ENCODE measurements around the gene BMP15.

Gene BMP15

DNA sequence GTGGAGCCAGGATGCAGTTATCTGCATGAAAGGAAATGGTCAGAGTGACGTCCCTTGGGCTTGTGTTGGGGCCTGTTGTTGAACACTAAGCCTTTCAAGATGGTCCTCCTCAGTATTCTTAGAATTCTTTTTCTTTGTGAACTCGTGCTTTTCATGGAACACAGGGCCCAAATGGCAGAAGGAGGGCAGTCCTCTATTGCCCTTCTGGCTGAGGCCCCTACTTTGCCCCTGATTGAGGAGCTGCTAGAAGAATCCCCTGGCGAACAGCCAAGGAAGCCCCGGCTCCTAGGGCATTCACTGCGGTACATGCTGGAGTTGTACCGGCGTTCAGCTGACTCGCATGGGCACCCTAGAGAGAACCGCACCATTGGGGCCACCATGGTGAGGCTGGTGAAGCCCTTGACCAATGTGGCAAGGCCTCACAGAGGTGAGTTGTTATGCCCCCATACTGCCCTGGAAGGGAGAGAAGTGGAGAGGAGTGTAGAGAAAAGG, at the start of gene BMP15:
BMP15 (plus strand) TSS at position 51 of the 492 bp plus-strand sequence; CDS start at position 100, 49 bp downstream.
- Histone ChIP-seq H3K27me3 (ENCODE audit: control insufficient read depth in 1 of 2, insufficient read depth in 2 of 2, low read length in 2 of 2) (peaks cover 3 to 8% of the 10 kb centered on the region in 2 donors), H3K9me3 (ENCODE audit: low read length) (no peaks in the 10 kb centered on the region), H3K4me1 (ENCODE audit: insufficient read depth, low read length) (no peaks in the 10 kb centered on the region), H3K36me3 (ENCODE audit: insufficient read depth, low read length) (no peaks in the 10 kb centered on the region), H3K27ac (ENCODE audit: low read depth, low read length) (no peak within 1 kb of the TSS), H3K9ac (ENCODE audit: low read length) (no peak within 1 kb of the TSS), H3K4me3 (ENCODE audit: low read depth in 1 of 2, low read length in 2 of 2) (no peak within 1 kb of the TSS)

DNA sequence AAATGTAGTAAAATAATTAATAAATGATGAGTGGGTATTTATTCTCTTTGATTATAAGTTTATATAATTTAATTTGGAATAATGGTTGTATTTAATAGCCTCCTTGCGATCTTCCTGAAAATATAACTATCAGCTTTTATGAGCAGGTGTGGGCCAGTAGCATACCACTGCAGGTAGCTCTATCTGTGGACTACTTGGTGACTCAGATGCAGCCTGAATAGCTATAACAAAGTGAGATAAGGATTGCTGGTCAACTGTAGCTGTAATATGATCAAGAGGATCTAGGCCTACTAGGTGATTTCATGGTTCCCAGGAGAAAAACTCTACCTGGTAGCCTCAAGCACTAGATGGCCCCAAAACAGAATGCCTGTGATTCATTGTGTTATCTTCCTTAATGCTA, 47.1 kb upstream of the BMP15 start:
- Histone ChIP-seq H3K4me3 (ENCODE audit: low read depth in 1 of 2, low read length in 2 of 2) (no peak overlapping the region), H3K27ac (ENCODE audit: low read depth, low read length) (no peak overlapping the region), H3K9me3 (ENCODE audit: low read length) (no peaks in the 10 kb centered on the region), H3K9ac (ENCODE audit: low read length) (no peak overlapping the region), H3K27me3 (ENCODE audit: control insufficient read depth in 1 of 2, insufficient read depth in 2 of 2, low read length in 2 of 2) (peaks cover 0 to 8% of the 10 kb centered on the region in 2 donors), H3K4me1 (ENCODE audit: insufficient read depth, low read length) (no peaks in the 10 kb centered on the region), H3K36me3 (ENCODE audit: insufficient read depth, low read length) (no peaks in the 10 kb centered on the region)

DNA sequence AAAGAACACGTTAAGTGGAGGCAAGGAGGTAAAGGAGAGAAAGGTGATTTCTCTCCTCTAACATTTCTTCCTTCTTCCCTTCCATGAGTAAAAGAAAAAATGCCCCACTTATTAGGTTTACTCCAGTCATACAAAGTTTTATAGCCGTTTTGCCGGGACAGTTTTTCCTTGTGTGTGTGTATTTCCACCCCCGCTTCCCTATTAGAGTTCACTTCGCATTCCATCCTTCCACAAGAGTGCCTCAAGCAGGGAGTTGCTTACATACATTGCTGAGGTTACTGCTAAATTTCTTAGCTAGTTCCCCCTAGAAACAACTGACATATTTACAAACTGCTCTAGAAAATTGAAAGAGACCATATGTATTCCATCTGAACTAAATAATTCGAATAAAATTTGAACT, 45.2 kb upstream of the BMP15 start:
- Histone ChIP-seq H3K9ac (ENCODE audit: low read length) (no peak overlapping the region), H3K27me3 (ENCODE audit: control insufficient read depth in 1 of 2, insufficient read depth in 2 of 2, low read length in 2 of 2) (peaks cover 4 to 8% of the 10 kb centered on the region in 2 donors), H3K36me3 (ENCODE audit: insufficient read depth, low read length) (no peaks in the 10 kb centered on the region), H3K4me1 (ENCODE audit: insufficient read depth, low read length) (no peaks in the 10 kb centered on the region), H3K4me3 (ENCODE audit: low read depth in 1 of 2, low read length in 2 of 2) (no peak overlapping the region), H3K27ac (ENCODE audit: low read depth, low read length) (no peak overlapping the region), H3K9me3 (ENCODE audit: low read length) (no peaks in the 10 kb centered on the region)

DNA sequence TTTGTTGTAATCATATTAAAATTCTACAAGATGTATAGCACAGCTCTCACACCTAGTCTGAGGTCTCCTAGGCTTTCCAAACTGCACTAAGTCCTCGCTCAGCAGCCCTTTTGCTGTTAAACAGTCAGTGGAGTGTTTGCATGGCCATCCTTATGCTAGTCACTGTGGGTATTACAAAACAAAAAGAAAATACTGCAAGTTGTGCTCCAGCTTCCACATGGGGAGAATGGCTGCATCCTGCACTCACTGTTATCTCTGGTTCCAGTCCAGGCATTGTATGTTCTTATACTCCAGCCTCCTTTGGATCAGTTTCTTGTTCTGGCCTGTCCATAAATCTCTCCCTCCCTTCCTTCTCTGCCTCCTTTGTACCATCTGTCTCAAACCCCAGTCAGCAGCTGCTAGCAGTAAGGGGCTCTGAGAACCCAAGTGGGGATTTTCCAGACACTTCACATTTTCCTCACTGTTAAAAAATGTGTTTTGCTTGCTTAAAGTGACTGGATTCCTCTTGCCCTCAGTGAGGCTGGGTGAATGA, 38.5 kb upstream of the BMP15 start:
- no peaks in the 10 kb centered on the region for H3K9me3 ChIP-seq (ENCODE audit: low read length)
- H3K4me1 ChIP-seq (ENCODE audit: insufficient read depth, low read length), result no peaks in the 10 kb centered on the region
- no peak overlapping the region for H3K4me3 ChIP-seq (ENCODE audit: low read depth in 1 of 2, low read length in 2 of 2)
- H3K9ac ChIP-seq (ENCODE audit: low read length), result no peak overlapping the region
- H3K36me3 ChIP-seq (ENCODE audit: insufficient read depth, low read length), result no peaks in the 10 kb centered on the region
- peaks cover 4% of the 10 kb centered on the region in 2 donors for H3K27me3 ChIP-seq (ENCODE audit: control insufficient read depth in 1 of 2, insufficient read depth in 2 of 2, low read length in 2 of 2)
- H3K27ac ChIP-seq (ENCODE audit: low read depth, low read length), result no peak overlapping the region

DNA sequence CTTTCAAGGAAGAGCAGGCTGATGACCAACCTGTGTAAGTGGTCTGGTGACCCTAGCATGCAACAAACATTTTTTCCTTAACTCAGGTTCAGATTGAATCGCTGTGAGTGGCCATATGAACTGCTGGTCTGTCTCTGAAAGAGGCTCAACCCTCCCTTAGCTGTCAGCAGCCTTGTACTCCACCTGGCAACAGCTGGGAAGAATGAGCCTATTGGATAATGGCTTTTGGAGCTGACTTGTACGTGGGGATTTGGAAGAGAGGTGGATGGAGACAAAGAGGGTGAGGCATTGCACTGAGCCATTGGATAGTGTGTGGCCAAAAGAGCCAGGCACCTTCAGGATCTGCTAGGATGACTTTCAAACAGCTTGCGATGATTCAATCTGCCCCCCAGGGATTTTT, 35.7 kb upstream of the BMP15 start:
- H3K27me3 ChIP-seq (ENCODE audit: control insufficient read depth in 1 of 2, insufficient read depth in 2 of 2, low read length in 2 of 2), result peaks cover under 1 to 4% of the 10 kb centered on the region in 2 donors
- H3K9ac ChIP-seq (ENCODE audit: low read length), result no peak overlapping the region
- H3K9me3 ChIP-seq (ENCODE audit: low read length), result no peaks in the 10 kb centered on the region
- no peak overlapping the region for H3K4me3 ChIP-seq (ENCODE audit: low read depth in 1 of 2, low read length in 2 of 2)
- no peak overlapping the region for H3K27ac ChIP-seq (ENCODE audit: low read depth, low read length)
- no peaks in the 10 kb centered on the region for H3K4me1 ChIP-seq (ENCODE audit: insufficient read depth, low read length)
- no peaks in the 10 kb centered on the region for H3K36me3 ChIP-seq (ENCODE audit: insufficient read depth, low read length)

DNA sequence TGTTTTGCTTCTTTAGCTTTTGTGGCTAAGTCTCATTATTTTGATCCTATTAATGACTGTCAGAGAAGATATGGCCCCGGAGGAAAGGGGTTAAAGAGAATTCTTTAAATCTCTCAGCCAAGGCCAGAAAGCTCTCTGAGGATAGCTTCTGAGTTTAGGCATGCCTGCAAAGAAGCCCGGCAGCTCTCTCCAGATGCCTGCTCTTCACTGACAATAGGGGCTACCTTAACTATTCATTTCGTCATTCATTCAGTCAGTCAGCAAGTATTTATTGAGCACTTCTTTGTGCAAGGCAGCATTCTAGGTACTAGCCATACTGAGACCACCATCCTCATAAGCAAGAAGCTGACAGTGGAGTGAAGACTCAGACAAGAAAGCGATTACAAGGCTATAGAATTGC, 34.0 kb upstream of the BMP15 start:
- Histone ChIP-seq H3K9me3 (ENCODE audit: low read length) (no peaks in the 10 kb centered on the region), H3K36me3 (ENCODE audit: insufficient read depth, low read length) (no peaks in the 10 kb centered on the region), H3K4me3 (ENCODE audit: low read depth in 1 of 2, low read length in 2 of 2) (no peak overlapping the region), H3K4me1 (ENCODE audit: insufficient read depth, low read length) (no peaks in the 10 kb centered on the region), H3K27me3 (ENCODE audit: control insufficient read depth in 1 of 2, insufficient read depth in 2 of 2, low read length in 2 of 2) (peaks cover 0 to 4% of the 10 kb centered on the region in 2 donors), H3K9ac (ENCODE audit: low read length) (no peak overlapping the region), H3K27ac (ENCODE audit: low read depth, low read length) (no peak overlapping the region)

DNA sequence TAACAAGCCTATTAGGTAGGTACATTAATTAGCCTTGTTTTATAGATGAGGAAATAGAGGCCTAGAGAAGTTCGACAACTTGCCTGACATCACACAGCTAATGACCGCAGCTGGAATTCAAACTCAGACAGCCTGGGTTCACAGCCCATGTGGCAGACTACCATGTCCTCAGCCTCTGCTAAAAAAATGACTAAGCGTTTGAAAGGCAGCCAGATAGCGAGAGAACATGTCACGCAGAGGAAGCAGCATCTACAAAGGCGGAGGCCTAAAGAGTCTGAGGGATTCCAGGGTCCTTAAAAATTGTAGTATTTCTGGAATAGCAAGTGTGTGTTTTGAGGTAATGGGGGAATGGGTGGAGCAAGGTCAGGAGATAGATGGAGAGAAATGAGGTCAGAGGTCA, 33.2 kb upstream of the BMP15 start:
- Histone ChIP-seq H3K4me3 (ENCODE audit: low read depth in 1 of 2, low read length in 2 of 2) (no peak overlapping the region), H3K9me3 (ENCODE audit: low read length) (no peaks in the 10 kb centered on the region), H3K4me1 (ENCODE audit: insufficient read depth, low read length) (no peaks in the 10 kb centered on the region), H3K27me3 (ENCODE audit: control insufficient read depth in 1 of 2, insufficient read depth in 2 of 2, low read length in 2 of 2) (peaks cover 0 to 4% of the 10 kb centered on the region in 2 donors), H3K36me3 (ENCODE audit: insufficient read depth, low read length) (no peaks in the 10 kb centered on the region), H3K27ac (ENCODE audit: low read depth, low read length) (no peak overlapping the region), H3K9ac (ENCODE audit: low read length) (no peak overlapping the region)

DNA sequence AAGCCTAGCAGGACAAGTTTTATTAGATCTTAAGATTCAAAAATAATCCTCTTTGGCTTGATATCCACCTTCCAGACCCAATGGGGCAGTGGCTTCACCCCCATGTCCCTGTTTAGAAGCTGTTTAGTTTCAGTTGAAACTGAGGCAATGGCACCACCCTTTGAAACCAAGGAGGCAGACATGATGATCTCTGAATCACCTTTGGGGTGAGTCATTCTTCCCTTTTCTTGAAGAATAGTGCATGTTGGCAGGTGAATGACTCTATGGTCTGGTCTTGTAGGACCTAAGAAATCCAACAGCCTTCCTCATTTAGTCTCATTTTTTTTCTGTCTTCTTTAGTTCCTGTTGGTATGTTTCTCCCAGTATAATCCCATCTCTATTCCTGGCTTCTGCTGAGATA, 29.5 kb upstream of the BMP15 start:
- H3K4me3 ChIP-seq (ENCODE audit: low read depth in 1 of 2, low read length in 2 of 2), result no peak overlapping the region
- H3K27me3 ChIP-seq (ENCODE audit: control insufficient read depth in 1 of 2, insufficient read depth in 2 of 2, low read length in 2 of 2), result peaks cover 0 to under 1% of the 10 kb centered on the region in 2 donors
- H3K4me1 ChIP-seq (ENCODE audit: insufficient read depth, low read length), result no peaks in the 10 kb centered on the region
- H3K27ac ChIP-seq (ENCODE audit: low read depth, low read length), result no peak overlapping the region
- no peak overlapping the region for H3K9ac ChIP-seq (ENCODE audit: low read length)
- H3K9me3 ChIP-seq (ENCODE audit: low read length), result no peaks in the 10 kb centered on the region
- no peaks in the 10 kb centered on the region for H3K36me3 ChIP-seq (ENCODE audit: insufficient read depth, low read length)

DNA sequence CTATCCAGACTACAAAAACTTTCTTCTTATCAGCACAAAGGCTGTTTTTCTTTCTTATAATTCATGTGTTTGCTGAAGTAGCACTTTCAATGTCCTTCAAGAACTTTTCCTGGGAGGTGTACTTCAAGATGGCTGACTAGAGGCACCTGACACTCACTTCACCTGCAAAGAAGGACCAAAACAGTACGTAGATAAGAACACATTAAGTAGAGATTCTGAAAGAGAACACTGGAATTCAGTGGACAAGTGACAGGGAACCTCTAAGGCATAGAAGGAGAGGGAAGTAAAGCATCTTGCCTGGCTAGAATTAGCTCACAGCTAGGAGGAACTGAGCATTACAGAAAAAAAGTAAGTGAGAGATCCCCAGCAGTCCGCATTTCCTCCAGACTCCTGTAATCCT, 21.7 kb upstream of the BMP15 start:
- Histone ChIP-seq H3K4me3 (ENCODE audit: low read depth in 1 of 2, low read length in 2 of 2) (no peak overlapping the region), H3K27me3 (ENCODE audit: control insufficient read depth in 1 of 2, insufficient read depth in 2 of 2, low read length in 2 of 2) (peaks cover 5 to 6% of the 10 kb centered on the region in 2 donors), H3K9me3 (ENCODE audit: low read length) (no peaks in the 10 kb centered on the region), H3K9ac (ENCODE audit: low read length) (no peak overlapping the region), H3K36me3 (ENCODE audit: insufficient read depth, low read length) (no peaks in the 10 kb centered on the region), H3K27ac (ENCODE audit: low read depth, low read length) (no peak overlapping the region), H3K4me1 (ENCODE audit: insufficient read depth, low read length) (no peaks in the 10 kb centered on the region)

DNA sequence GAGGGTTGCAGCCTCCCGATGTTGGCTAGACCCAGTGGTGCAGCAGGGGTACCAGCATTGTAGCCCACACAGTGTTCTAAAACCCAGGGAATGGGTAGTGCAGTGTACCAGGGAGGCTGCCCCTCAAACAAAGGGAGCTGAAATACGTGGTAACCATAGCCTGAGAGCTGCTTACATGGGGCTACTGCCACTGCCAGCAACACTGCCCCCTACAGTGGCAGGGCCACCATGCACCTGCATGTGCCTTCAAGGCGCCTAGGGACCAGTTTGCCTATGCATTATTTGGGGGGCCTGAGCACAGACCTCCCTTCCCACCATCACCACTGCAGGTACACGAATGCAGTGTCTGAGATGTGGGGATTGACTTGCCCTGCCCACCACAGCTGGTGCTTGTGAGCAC, 21.0 kb upstream of the BMP15 start:
- peaks cover 5 to 6% of the 10 kb centered on the region in 2 donors for H3K27me3 ChIP-seq (ENCODE audit: control insufficient read depth in 1 of 2, insufficient read depth in 2 of 2, low read length in 2 of 2)
- H3K4me3 ChIP-seq (ENCODE audit: low read depth in 1 of 2, low read length in 2 of 2), result no peak overlapping the region
- H3K9ac ChIP-seq (ENCODE audit: low read length), result no peak overlapping the region
- no peaks in the 10 kb centered on the region for H3K36me3 ChIP-seq (ENCODE audit: insufficient read depth, low read length)
- no peaks in the 10 kb centered on the region for H3K9me3 ChIP-seq (ENCODE audit: low read length)
- no peaks in the 10 kb centered on the region for H3K4me1 ChIP-seq (ENCODE audit: insufficient read depth, low read length)
- H3K27ac ChIP-seq (ENCODE audit: low read depth, low read length), result no peak overlapping the region

DNA sequence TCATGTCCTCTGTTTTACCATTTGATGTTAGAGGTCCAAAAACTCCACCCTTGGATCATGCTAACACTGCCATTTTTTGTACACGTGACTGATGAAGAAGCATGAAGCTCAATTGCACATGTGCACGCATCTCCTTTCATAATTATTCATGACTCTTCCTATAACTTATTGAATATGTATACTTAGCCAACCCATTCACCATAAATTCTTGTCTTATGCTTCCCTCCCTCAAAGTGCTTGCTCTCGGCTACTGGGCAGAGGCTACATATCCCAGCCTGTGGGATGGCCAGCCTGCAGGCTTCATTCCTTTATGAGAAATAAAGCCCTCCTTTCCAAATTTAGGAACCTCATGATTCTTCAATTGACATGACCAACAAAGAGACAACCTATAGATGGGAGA, 17.5 kb upstream of the BMP15 start:
- H3K27ac ChIP-seq (ENCODE audit: low read depth, low read length), result no peak overlapping the region
- no peaks in the 10 kb centered on the region for H3K4me1 ChIP-seq (ENCODE audit: insufficient read depth, low read length)
- H3K9ac ChIP-seq (ENCODE audit: low read length), result no peak overlapping the region
- peaks cover 5 to 6% of the 10 kb centered on the region in 2 donors for H3K27me3 ChIP-seq (ENCODE audit: control insufficient read depth in 1 of 2, insufficient read depth in 2 of 2, low read length in 2 of 2)
- no peaks in the 10 kb centered on the region for H3K36me3 ChIP-seq (ENCODE audit: insufficient read depth, low read length)
- H3K9me3 ChIP-seq (ENCODE audit: low read length), result no peaks in the 10 kb centered on the region
- no peak overlapping the region for H3K4me3 ChIP-seq (ENCODE audit: low read depth in 1 of 2, low read length in 2 of 2)

DNA sequence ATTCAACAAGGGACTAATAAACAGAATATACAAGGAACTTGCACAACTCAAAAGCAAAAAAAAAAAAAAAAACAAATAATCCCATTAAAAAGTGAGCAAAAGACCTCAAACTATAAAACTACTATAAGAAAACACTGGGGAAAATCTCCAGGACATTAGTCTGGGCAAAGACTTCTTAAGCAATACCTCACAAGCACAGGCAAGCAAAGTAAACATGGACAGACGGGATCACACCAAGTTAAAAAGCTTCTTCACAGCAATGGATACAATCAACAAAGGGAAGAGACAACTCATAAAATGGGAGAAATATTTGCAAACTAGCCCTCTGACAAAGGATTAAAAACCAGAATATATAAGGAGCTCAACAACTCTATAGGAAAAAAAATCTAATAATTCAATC, 17.1 kb upstream of the BMP15 start:
- no peak overlapping the region for H3K27ac ChIP-seq (ENCODE audit: low read depth, low read length)
- peaks cover 5 to 6% of the 10 kb centered on the region in 2 donors for H3K27me3 ChIP-seq (ENCODE audit: control insufficient read depth in 1 of 2, insufficient read depth in 2 of 2, low read length in 2 of 2)
- H3K9ac ChIP-seq (ENCODE audit: low read length), result no peak overlapping the region
- H3K9me3 ChIP-seq (ENCODE audit: low read length), result no peaks in the 10 kb centered on the region
- H3K36me3 ChIP-seq (ENCODE audit: insufficient read depth, low read length), result no peaks in the 10 kb centered on the region
- H3K4me1 ChIP-seq (ENCODE audit: insufficient read depth, low read length), result no peaks in the 10 kb centered on the region
- no peak overlapping the region for H3K4me3 ChIP-seq (ENCODE audit: low read depth in 1 of 2, low read length in 2 of 2)

All from muscle layer of colon (tissue), 2 donors.